GM19467 (cell line): ENCODE measurements around the gene PDS5B.
"Not testable (repeated sequence)": the region's sequence is repeated elsewhere in the genome, so short reads cannot be mapped to it uniquely, and the experiment has no call there.

Source experiments
- ATAC-seq: cut with Tn5 transposase; IDR thresholded peaks from one replicate; pipeline ENCODE4 v1.9.1; 2021; ENCODE audit warnings: mild to moderate bottlenecking, moderate library complexity; ENCODE audit not compliant: unreplicated experiment

Gene PDS5B

GRCh38 chr13:32650705-32651311 is 64.6 kb downstream of the PDS5B start:
- peak; percentile 60 for ATAC-seq

GRCh38 chr13:32657309-32657708 is 71.1 kb downstream of the PDS5B start:
- no peak for ATAC-seq

- no peak for ATAC-seq
Observed at GRCh38 chr13:32659736-32660135, 73.5 kb downstream of the PDS5B start.

DNA sequence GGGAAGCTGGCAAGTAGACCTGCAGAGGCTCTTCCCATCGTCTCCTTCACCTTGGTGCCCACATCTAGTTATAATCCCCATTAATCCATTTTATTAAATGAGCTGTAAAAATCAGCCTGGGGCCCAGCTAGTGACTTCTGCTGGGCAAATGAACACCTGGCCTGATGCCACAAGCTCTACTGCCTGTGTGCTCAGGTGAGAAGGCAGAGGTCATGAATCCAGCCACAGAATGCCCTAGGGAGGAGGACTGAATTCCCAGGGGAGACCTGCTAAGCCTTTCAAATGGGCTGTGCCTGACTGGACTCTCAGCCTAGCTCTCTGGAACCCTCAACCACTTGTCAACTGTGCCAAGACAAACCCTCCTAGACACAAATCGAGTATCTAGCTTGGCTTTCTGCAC is 74.0 kb downstream of the PDS5B start:
- ATAC-seq: no peak

DNA sequence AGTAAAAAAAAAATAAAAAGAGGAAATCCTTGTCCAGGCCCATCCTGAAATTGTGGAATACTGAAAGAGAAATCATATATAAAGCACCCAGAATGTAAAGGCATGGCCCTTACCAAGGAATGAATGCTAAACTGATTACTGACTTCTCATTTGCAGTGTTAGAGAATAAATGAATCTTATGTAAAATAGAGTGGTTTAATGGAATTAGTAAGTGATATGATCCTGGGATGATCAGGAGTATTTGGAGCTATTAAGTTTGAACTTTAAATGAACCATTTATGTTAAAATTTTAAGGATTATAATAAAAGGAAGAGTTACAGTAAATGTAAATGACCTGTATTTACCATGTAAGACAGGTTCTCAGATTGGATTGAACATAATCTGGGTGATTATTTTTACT is 75.4 kb downstream of the PDS5B start:
- ATAC-seq: no peak

DNA sequence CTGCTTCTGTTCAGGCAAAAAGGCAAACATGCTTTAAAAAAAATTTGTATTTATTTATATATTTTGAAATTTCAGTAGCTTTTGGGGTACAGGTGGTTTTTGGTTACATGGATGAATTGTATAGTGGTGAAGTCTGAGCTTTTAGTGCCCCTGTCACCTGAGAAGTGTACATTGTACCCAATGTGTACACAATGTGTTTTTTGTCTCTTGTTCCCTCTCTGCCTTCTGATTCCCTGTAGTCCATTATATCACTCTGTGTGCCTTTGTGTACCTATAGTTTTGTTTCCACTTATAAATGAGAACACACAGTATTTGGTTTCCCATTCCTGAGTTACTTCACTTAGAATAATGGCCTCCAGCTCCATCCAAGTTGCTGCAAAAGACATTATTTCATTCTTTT is 77.4 kb downstream of the PDS5B start:
- no peak for ATAC-seq

DNA sequence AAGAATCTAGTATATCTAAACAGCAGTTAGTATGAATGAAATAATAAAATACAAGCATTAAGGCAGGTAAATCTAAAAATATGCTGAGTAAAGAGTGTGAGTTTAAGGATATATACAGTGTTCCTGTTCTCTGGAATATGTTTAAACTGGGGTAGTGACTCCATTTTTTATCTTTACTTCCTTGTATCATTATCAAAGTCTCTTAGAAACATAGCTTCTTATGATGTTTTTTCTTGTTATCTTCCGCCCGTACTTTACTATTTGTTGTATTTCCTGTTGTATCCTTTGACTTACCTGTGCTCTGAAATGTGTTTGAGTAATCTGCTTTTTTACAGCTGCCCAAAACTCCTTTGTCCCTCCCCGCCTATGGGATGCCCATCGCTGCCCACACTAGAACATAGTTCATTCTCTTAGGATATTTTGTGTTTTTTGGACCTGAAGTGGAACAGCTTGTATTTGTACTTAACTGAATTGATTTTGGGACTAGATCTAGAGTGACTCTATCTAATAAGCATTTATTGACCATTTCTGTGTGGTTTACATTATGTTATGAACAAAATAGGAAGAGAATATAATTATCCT is 80.8 kb downstream of the PDS5B start:
- no peak for ATAC-seq

DNA sequence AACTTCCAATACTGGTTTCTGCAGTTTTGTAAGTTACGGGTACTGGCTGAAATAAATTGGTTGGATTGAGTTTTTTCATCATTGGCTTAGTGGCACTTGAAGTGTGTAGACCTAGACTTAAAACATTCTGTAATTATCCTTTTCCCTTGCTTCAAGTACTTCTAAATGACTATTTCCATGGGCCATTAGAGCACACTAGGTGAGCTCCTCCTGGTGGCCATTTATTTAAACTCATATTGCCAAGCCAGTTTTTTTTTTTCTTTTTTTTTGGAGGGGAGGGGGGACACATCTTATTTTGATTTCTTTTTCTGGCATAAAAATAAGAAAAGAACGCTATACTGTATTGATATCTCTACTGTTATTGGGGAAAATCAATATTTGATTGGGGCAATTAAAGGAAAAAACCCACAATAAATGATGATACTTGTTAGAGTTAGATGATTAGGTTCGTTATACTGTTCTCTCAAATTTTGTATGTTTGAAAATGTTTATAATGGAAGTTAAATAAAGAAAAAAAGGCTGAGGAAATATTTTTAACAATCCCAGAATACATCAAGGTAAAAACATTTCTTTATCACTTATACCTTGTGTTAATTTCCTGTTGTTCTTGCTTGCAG is 82.9 kb downstream of the PDS5B start:
- no peak for ATAC-seq

- ATAC-seq: no peak
Observed at GRCh38 chr13:32674503-32674902, 88.3 kb downstream of the PDS5B start.

DNA sequence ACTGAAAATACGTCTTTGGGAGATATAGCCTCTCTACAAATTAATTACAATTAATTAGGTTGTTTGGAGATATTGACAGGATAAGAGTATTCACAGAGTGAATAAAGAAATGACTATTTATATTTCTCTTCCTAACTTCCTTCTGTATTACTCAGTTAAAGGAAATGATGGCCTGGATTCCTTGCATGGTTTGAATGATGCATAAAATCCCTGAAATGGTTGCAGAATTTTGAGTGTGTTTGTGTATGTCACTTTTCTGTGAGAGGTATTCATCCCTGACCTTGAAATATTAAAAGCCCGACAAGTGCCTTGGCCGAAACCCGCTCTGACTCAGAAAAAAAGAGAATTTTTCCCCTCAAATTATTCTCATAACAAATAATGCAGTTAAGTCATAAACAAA is 90.0 kb downstream of the PDS5B start:
- no peak for ATAC-seq

GRCh38 chr13:32682130-32682529 is 95.9 kb downstream of the PDS5B start:
- ATAC-seq: no peak

DNA sequence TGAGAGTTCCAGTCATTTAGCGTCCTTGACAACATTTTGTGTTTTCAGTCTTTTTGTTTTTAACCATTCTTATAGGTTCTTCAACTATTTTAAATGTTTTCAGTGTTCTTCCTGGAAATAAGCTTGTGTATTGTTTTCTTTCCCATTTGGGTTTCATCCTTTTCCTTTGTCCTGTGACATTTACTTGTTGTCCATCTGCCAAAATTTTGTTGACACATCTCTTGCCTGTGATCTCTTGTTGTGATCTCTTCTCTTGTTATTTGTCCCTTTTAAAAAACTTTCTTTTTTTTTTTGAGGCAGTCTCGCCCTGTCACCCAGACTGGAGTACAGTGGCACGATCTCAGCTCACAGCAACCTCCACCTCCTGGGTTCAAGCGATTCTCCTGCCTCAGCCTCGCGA is 96.5 kb downstream of the PDS5B start:
- ATAC-seq: no peak

GRCh38 chr13:32687275-32687674 is 101.0 kb downstream of the PDS5B start:
- ATAC-seq: no peak

DNA sequence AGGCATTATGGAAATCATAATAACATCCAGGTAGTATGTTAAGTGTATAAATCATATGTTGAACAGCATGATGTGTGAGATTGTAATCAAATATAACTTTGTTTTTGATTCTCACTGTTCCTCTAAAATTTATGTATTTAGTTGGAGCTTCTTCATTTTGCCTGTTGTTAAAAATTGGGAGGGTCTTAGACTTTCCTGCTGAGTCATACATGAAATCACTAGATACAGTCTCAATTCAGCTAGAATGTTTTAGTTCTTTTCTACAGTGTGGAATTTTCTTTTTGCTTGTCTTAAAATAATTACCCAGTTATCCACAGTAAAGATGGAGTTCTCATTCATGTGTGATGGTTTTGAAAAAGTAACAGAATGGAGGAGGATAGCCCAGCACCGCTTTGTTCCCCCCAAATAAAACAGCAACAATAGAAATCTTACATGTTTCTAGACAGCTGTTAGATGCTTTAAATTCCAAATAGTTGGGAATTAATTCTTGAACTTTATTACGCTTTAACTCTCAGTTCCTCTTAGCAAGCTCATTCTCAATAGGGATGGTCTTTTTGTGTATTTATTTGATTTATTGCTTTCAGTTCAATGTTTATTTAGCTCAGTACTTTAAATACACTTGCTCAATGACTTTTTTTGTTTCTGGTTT is 109.5 kb downstream of the PDS5B start:
- no peak for ATAC-seq

DNA sequence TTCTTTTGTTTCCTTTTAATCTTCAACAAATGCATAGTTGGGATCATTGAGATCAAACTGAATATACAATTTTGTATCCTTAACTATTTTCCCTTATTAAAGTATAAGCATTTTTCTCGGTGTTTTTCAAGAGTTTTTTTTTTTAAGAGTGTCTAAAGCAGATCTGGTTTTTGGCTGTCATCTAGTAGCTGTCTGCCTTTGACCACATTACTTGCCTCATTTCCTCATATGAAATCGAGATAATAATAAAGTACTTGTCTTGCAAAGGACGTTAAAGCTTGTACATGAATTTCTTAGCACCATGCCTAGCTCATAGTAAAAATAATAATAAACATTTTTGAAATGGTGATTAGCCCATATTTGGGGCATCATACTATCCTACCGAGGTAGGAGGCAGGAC is 121.2 kb downstream of the PDS5B start:
- no peak for ATAC-seq

- no peak for ATAC-seq
Observed at GRCh38 chr13:32713397-32713796, 127.1 kb downstream of the PDS5B start.

GRCh38 chr13:32716201-32716600 is 129.9 kb downstream of the PDS5B start:
- not testable (repeated sequence) for ATAC-seq

GRCh38 chr13:32720026-32720425 is 133.8 kb downstream of the PDS5B start:
- no peak for ATAC-seq

- ATAC-seq: not testable (repeated sequence)
Observed at GRCh38 chr13:32721131-32722034, 135.1 kb downstream of the PDS5B start.

DNA sequence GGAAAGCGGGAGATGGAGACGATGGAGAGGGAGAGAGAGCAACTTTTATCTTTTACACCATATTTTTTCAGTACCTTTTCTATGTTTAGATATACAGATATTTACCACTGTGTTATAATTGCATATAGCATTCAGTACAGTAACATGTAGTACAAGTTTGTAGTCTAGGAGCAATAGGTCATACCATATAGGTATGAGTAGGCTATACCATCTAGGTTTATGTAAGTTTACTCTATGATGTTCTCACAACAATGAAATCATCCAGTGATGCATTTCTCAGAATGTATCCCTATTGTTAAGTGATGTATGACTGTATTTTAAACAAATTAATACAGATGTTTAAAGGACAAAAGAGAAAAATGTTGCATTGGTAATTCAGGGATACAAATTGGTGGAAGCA is 136.1 kb downstream of the PDS5B start:
- no peak for ATAC-seq

- ATAC-seq: no peak
Observed at GRCh38 chr13:32723987-32724386, 137.7 kb downstream of the PDS5B start.
